Lower leg skin (tissue), 3 donors: ENCODE results near the gene ZSCAN12.

Source experiments
- POLR2A ChIP-seq, 2 donors: fragments of 450-650 bp; IDR thresholded peaks; one replicate each; pipeline ENCODE4 v1.6.1; 2016 to 2017; ENCODE audit warnings: antibody characterized with exemption in 2 of 2, mild to moderate bottlenecking in 1 of 2, moderate library complexity in 1 of 2
- TF ChIP-seq, protein P1 (sequence below), 3 donors: fragments of 450-650 bp; IDR thresholded peaks; one replicate each; pipeline ENCODE4 v1.5.1; 2016; ENCODE audit warnings: antibody characterized with exemption in 3 of 3, mild to moderate bottlenecking in 3 of 3, moderate library complexity in 2 of 3

DNA sequence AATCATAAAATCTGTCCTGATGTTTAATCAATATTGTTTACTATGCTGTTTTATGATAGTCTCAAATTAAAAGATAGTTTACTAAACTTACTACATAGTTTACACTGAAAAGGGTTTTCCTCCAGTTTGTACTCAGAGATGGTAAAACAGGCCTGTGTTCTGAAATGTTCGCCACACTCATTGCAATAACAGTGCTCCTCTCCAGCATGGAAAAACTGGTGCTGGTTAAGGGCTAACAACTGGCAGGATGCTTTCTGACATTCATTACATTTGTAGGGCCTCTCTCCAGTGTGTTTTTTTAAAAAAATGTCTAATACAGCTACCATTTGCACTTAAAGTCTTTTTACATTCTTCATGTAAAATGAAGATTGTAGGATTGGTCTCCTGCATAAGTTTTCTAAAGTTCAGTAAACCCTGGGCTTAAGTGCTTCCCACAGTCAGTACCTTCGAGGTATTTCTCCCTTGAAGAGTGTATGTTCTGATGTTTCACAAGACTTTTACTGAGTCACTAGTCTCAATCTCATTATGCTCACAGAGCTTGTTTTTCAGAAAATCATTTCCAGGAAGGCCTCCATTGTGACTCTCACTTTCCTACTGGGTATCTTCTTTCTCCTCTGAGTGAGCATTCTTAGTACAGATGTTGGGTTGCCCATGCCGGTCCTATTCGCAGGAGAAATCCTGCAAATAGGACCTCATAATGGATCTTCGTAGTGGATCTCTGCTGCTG is 8.7 kb upstream of the ZSCAN12 start:
- TF ChIP-seq, protein P1, sequence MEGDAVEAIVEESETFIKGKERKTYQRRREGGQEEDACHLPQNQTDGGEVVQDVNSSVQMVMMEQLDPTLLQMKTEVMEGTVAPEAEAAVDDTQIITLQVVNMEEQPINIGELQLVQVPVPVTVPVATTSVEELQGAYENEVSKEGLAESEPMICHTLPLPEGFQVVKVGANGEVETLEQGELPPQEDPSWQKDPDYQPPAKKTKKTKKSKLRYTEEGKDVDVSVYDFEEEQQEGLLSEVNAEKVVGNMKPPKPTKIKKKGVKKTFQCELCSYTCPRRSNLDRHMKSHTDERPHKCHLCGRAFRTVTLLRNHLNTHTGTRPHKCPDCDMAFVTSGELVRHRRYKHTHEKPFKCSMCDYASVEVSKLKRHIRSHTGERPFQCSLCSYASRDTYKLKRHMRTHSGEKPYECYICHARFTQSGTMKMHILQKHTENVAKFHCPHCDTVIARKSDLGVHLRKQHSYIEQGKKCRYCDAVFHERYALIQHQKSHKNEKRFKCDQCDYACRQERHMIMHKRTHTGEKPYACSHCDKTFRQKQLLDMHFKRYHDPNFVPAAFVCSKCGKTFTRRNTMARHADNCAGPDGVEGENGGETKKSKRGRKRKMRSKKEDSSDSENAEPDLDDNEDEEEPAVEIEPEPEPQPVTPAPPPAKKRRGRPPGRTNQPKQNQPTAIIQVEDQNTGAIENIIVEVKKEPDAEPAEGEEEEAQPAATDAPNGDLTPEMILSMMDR (IDR thresholded peaks at IDR 0.05): no peak
- TF ChIP-seq POLR2A (IDR thresholded peaks at IDR 0.05): no peak
